ENCODE results near the gene C20orf204.

The C20orf204 gene

DNA sequence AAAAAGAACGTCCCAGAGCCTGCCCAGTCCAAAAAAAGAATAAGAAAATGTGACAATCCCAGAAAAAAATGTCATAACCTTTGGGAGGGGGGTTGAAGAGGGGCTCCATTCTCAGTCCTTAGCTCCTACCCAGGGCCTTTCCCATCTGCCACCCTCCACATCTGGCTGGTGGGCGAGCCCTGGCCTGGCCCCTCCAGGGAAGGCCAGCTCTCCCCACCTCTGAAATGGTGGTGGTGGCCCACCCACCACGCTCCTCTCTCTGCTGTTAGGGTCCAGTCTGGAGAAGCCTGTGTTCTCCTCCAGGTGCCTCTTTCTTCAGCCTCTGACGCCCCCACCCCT is 42.9 kb downstream of the C20orf204 start:
- Histone ChIP-seq H3K9ac (ENCODE audit: low read depth, low read length) (peak overlapping the region; percentile 88), H3K4me3 (ENCODE audit: low read length) (peak overlapping the region; percentile 90), H3K27me3 (ENCODE audit: control insufficient read depth, insufficient read depth, low read length) (peaks cover 9% of the 10 kb centered on the region), H3K9me3 (replicated peaks; ENCODE audit: low read length) (no peaks in the 10 kb centered on the region), H3K4me2 (ENCODE audit: low read length) (peak overlapping the region; percentile 97), H3K4me1 (ENCODE audit: control insufficient read depth, insufficient read depth, low read length) (peaks cover 35% of the 10 kb centered on the region), H3K36me3 (ENCODE audit: insufficient read depth, low read length) (no peaks in the 10 kb centered on the region)

DNA sequence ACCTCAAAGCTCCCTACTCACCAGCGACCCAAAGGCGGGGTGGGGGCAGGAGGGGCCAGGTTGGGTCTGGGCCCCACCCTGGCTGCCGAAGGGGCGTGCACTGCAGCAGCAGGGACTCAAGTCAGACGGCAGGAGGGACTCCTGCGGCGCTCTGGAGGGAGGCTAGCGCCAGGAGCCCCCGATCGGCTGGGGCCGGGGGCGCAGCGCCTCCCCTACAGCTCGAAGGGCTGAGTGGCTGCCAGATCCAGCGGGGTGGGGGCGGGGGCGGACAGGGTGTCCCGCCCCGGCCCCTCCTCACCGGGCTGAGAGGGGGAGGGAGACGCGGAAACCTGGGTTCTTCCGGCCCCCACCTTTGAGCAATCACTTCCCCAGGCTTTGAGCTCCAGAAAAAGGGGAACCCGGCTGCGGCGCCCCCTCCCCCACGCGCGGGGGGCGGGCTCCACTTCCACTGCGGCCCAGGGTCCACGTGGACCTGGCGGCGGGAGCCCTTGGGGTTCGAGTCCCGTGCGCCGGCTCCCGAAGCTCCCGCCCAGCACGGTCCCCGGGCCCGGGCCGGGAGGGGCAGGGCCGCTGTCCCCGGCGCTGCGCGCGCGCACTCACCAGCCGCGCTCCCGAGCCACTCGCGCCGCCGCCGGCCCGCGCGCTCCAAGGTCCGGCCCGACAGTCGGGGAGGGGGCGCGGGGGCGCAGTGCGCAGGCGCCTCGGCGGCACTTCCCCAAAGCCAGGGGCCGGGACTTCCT is 43.5 kb downstream of the C20orf204 start, which contains the start of gene RGS19:
TSS of gene RGS19 (minus strand) at position 246 of the 740 bp plus-strand sequence. CDS start 2,632 bp downstream, outside the sequence.
- Histone ChIP-seq H3K9ac (ENCODE audit: low read depth, low read length) (peak within 1 kb of the TSS; percentile 88), H3K4me2 (ENCODE audit: low read length) (peak within 1 kb of the TSS; percentile 97), H3K36me3 (ENCODE audit: insufficient read depth, low read length) (no peaks in the 10 kb centered on the region), H3K4me1 (ENCODE audit: control insufficient read depth, insufficient read depth, low read length) (peaks cover 37% of the 10 kb centered on the region), H3K9me3 (replicated peaks; ENCODE audit: low read length) (no peaks in the 10 kb centered on the region), H3K27me3 (ENCODE audit: control insufficient read depth, insufficient read depth, low read length) (peaks cover 15% of the 10 kb centered on the region), H3K4me3 (ENCODE audit: low read length) (peak within 1 kb of the TSS; percentile 90)

DNA sequence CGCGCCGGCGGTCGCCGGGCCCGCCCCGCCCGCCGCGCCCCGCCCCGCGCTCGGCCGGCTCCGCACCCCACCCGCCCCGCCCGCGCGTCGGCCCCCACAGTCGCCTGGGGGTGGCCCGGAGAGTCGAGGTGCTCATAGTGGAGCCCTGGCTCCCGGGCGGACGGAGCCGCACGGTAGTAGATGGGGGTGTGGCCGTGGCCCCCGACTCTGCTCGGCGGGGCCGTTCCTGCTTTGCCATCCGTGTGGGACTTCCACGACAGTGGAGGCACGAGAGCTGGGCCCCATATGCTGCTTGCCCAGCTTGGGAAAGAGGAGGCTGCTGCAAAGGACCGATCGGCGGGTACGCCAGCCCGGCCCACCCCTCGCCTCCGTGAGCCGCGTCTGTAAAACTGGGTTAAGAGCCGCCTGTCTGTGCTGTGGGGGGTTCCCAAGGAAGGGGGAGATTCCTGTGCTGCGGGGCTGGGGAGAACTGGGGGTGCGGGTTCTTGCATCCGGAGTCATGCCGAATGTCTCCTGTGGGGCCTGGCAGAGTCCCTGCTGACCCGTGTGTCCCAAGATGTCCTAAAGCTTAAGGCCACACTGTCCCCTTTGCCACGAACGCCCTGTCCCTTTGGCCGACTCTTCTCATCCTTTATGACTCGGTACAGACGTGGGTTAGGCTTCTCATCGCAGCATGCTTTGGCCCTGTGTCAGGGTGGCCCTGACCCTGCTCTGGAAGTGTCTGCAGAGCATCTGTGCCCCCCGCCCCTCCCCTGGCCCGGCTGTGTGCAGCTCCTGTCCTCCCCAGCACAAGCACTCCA is 44.2 kb downstream of the C20orf204 start, which contains the start of gene OPRL1:
TSS of gene OPRL1 (plus strand) at position 70 of the 800 bp plus-strand sequence. CDS start 12,639 bp downstream, outside the sequence.
- Histone ChIP-seq H3K36me3 (ENCODE audit: insufficient read depth, low read length) (no peaks in the 10 kb centered on the region), H3K27me3 (ENCODE audit: control insufficient read depth, insufficient read depth, low read length) (peaks cover 23% of the 10 kb centered on the region), H3K4me2 (ENCODE audit: low read length) (peak within 1 kb of the TSS; percentile 97), H3K9me3 (replicated peaks; ENCODE audit: low read length) (no peaks in the 10 kb centered on the region), H3K9ac (ENCODE audit: low read depth, low read length) (peak within 1 kb of the TSS; percentile 88), H3K4me3 (ENCODE audit: low read length) (peak within 1 kb of the TSS; percentile 90), H3K4me1 (ENCODE audit: control insufficient read depth, insufficient read depth, low read length) (peaks cover 37% of the 10 kb centered on the region)

DNA sequence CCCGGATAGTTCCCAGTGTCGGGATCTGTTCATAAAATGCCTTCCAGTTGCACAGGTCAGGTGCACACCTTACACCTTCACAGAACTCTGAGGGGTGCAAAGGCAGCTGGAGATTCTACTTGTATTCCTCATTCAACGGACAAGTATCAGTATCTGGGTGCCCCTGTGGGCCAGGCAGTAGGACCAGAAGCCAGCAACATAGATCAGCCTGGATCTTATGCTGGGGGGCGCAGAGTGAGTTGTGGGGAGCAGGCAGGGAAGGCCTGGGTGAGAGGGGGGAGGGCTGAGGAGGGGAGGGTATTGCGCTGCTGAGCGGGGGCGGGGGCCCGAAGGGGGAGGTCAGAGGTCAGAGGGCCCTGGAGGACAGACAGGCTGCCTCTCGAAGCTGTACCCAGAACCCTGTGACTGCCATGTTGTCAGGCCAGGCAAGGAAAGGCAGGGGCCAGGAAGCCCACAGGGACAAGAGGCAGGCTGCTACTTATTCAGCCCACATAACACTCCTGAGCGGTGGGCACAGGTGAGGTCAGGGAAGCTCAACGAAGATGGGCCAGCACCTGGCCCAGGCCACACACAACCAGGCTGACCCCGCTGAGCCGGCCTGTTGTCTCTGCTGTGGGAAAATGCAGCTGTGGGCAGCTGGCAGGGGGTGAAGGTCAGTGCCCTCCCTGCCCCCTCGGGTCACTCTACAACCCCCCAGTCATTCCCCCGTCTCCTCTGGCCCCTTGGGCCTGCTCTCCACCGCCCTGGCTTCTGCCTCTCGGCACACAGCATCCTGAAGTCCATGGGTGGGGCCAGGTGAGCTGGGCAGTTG is 45.0 kb downstream of the C20orf204 start:
- Histone ChIP-seq H3K9me3 (replicated peaks; ENCODE audit: low read length) (no peaks in the 10 kb centered on the region), H3K4me1 (ENCODE audit: control insufficient read depth, insufficient read depth, low read length) (peaks cover 37% of the 10 kb centered on the region), H3K36me3 (ENCODE audit: insufficient read depth, low read length) (no peaks in the 10 kb centered on the region), H3K9ac (ENCODE audit: low read depth, low read length) (no peak overlapping the region), H3K4me3 (ENCODE audit: low read length) (no peak overlapping the region), H3K4me2 (ENCODE audit: low read length) (peak overlapping the region; percentile 82), H3K27me3 (ENCODE audit: control insufficient read depth, insufficient read depth, low read length) (peaks cover 31% of the 10 kb centered on the region)

DNA sequence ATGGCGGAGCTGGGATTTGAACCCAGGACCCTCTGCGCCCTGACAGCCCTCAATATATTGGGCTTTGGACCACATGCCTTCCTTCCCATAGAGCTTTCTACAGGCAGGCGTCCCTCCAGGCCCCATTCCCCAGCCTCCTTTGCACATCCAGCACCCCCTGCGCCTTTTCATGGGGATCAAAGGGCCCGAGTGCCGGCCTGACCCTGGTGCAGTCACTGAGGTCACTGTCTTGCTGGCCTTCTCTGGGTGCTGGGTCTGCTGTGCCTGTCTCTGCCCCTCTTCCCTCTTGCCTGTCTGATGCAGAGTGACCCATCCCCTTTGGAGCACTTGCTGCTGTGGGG is 45.6 kb downstream of the C20orf204 start:
- H3K27me3 ChIP-seq (ENCODE audit: control insufficient read depth, insufficient read depth, low read length) = peaks cover 35% of the 10 kb centered on the region
- H3K4me1 ChIP-seq (ENCODE audit: control insufficient read depth, insufficient read depth, low read length) = peaks cover 37% of the 10 kb centered on the region
- no peak overlapping the region for H3K4me3 ChIP-seq (ENCODE audit: low read length)
- no peaks in the 10 kb centered on the region for H3K9me3 ChIP-seq (replicated peaks; ENCODE audit: low read length)
- no peak overlapping the region for H3K4me2 ChIP-seq (ENCODE audit: low read length)
- no peak overlapping the region for H3K9ac ChIP-seq (ENCODE audit: low read depth, low read length)
- no peaks in the 10 kb centered on the region for H3K36me3 ChIP-seq (ENCODE audit: insufficient read depth, low read length)

DNA sequence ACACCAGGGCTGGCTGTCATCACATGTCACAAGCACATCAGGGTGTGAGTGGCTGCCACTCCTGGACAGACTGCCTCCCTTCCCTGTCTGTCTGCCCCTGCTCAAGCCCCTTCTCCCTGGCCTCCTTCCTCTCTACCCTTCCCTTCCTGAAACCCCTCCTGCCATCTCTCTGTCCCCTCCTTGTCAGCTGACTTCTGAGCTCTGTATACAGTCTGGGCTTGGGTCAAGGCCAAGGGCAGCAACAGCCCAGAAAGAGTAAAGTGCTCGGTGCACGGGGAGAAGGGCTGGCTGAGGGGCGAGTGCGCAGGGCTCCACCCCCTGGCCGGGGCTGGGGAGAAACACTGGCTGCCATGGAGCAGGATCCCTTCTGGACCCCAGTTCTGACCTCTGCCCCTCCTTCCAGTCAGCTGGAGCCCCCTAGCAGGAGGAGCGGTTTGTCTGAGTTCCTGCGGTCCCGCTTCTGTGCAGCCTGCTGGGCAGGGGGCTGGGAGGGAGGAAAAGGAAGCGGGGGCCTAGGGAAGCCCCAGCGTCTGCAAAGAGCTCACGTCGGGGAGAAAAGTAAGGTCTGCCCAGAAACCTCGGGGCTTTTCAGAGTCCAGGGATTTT is 46.2 kb downstream of the C20orf204 start:
- Histone ChIP-seq H3K4me1 (ENCODE audit: control insufficient read depth, insufficient read depth, low read length) (peaks cover 37% of the 10 kb centered on the region), H3K36me3 (ENCODE audit: insufficient read depth, low read length) (no peaks in the 10 kb centered on the region), H3K27me3 (ENCODE audit: control insufficient read depth, insufficient read depth, low read length) (peaks cover 38% of the 10 kb centered on the region)

DNA sequence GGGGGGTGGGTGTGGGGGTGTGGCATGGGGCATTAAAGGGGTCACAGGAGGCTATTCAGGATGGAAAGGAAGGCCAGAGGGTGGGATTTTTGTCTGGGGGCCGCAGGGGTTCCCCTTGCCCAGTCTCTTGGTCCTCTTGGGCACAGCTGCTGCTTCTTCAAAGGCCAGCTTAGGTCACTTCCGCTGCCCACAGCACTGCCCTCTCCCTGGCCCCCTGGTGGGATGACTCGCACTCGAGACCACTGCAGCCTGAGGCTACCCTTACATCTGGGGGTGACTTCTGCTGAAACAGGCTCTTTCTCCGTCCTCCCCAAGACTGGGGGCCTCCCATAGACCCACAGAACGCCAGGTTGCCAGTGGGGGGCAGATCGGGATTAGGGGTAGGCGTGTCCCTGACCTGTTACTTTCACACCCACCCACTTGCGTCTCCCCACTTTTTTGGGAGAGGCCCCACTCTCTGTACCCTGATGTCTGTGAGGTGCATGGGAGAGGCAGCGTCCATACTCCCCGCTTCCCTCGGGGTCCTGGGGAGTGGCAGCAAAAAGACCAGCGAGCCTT is 46.9 kb downstream of the C20orf204 start:
- Histone ChIP-seq H3K9ac (ENCODE audit: low read depth, low read length) (no peak overlapping the region), H3K36me3 (ENCODE audit: insufficient read depth, low read length) (no peaks in the 10 kb centered on the region), H3K4me3 (ENCODE audit: low read length) (peak overlapping the region; percentile 59), H3K27me3 (ENCODE audit: control insufficient read depth, insufficient read depth, low read length) (peaks cover 38% of the 10 kb centered on the region), H3K9me3 (replicated peaks; ENCODE audit: low read length) (no peaks in the 10 kb centered on the region), H3K4me2 (ENCODE audit: low read length) (peak overlapping the region; percentile 86), H3K4me1 (ENCODE audit: control insufficient read depth, insufficient read depth, low read length) (peaks cover 32% of the 10 kb centered on the region)

More for the DNA sequence above, 46.2 kb downstream of the C20orf204 start:
- Histone ChIP-seq H3K9ac (ENCODE audit: low read depth, low read length) (no peak overlapping the region), H3K4me3 (ENCODE audit: low read length) (no peak overlapping the region), H3K9me3 (replicated peaks; ENCODE audit: low read length) (no peaks in the 10 kb centered on the region), H3K4me2 (ENCODE audit: low read length) (no peak overlapping the region)

DNA sequence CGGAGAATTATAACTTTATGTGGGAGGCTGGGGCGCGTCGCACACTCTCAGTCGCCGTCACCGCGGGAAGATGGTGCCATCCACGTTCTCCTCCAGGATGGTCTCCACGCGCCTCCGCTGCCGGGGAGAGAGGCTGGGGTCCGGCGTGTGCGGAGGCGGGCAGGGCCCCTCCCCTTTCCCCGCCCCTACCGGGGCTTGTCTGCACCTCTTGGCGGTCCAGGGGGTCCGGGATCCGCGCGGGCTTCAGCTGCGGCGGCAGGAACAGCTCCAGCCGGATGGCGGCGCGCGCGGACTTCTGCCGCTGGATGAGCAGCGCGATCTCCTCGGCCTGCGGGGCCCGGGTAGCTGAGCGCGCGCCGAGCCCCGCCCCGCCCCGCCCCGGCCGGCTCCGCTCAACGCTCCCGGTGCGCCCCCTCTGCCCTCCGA is 47.4 kb downstream of the C20orf204 start:
- Histone ChIP-seq H3K27me3 (ENCODE audit: control insufficient read depth, insufficient read depth, low read length) (peaks cover 42% of the 10 kb centered on the region), H3K4me2 (ENCODE audit: low read length) (peak overlapping the region; percentile 86), H3K9me3 (replicated peaks; ENCODE audit: low read length) (no peaks in the 10 kb centered on the region), H3K4me3 (ENCODE audit: low read length) (peak overlapping the region; percentile 67), H3K4me1 (ENCODE audit: control insufficient read depth, insufficient read depth, low read length) (peaks cover 27% of the 10 kb centered on the region), H3K9ac (ENCODE audit: low read depth, low read length) (no peak overlapping the region), H3K36me3 (ENCODE audit: insufficient read depth, low read length) (no peaks in the 10 kb centered on the region)

DNA sequence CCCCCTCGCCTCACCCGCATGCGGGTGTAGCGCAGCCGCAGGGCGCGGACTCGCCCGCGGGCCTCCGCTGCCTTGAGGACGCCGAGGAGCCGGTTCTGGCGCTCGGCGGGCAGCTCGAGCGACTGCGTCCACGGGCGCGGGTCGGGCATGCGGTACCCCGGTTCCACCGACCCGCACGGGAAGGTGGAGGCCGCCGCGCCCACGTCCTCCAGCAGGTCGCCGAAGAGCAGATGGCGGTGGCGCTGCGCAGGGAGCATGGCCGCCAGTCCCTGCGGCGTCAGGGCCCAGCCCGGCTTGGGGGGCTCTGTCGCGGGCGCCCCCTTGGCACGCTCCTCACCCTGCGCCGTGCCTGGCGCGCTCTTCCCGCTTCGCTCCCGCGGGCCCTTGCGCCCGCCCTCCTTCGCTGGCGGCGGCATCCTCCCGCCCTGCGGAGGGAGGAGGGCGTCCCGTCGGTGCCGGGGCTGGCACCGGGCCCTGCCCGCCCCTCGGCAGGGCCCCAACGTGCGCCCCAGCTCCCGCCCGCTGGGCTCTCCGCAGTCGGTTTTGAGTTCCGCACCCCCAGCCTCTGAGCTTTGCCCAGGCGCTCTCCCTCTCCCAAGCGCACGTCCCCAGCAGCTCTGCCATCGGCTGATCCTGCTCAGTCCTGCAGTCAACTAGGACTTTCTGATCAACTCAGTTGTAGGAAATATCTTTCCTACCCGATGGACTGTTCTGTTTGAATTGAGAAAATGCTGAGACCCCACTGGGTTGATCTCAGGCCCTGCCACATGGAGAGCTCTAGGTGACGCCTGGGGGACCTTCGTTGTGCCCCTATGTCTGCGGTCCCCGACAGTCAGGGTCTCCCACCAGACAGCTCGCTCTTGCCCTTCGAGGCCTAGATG is 48.1 kb downstream of the C20orf204 start, which contains the start of gene LKAAEAR1:
TSS of gene LKAAEAR1 (minus strand) at position 595 of the 881 bp plus-strand sequence. CDS start at position 416, 179 bp downstream.
- H3K4me1 ChIP-seq (ENCODE audit: control insufficient read depth, insufficient read depth, low read length) = peaks cover 21% of the 10 kb centered on the region
- H3K27me3 ChIP-seq (ENCODE audit: control insufficient read depth, insufficient read depth, low read length) = peaks cover 47% of the 10 kb centered on the region
- H3K4me3 ChIP-seq (ENCODE audit: low read length) = peak within 1 kb of the TSS; percentile 67

DNA sequence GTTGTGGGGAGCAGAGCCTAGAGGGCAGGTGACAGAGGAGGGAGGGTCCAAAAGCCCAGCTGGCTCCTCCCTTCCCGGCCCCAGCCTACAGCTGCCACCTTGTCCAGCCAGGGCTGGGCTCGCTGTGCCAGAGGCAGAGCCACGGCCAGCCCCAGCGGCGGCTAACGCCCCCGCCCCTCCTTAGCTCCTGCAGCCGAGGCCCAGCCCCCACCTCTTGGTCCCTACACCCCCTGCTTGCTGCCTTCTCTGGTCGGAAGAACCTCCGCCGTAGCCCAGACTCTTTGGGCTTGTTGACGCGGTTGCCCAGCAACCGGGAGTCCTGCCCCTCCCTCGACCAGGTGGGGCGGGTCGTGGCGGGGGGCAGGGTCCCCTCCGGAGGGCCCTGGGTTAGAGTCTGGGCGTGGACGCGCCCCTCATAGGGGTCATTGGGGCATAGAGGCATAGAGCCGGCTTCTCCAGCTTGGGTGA is 48.7 kb downstream of the C20orf204 start:
- no peaks in the 10 kb centered on the region for H3K9me3 ChIP-seq (replicated peaks; ENCODE audit: low read length)
- no peaks in the 10 kb centered on the region for H3K36me3 ChIP-seq (ENCODE audit: insufficient read depth, low read length)
- peaks cover 19% of the 10 kb centered on the region for H3K4me1 ChIP-seq (ENCODE audit: control insufficient read depth, insufficient read depth, low read length)
- no peak overlapping the region for H3K9ac ChIP-seq (ENCODE audit: low read depth, low read length)
- H3K4me3 ChIP-seq (ENCODE audit: low read length) = no peak overlapping the region
- no peak overlapping the region for H3K4me2 ChIP-seq (ENCODE audit: low read length)
- peaks cover 54% of the 10 kb centered on the region for H3K27me3 ChIP-seq (ENCODE audit: control insufficient read depth, insufficient read depth, low read length)

More for the DNA sequence above, 48.1 kb downstream of the C20orf204 start, which contains the start of gene LKAAEAR1:
- H3K4me2 ChIP-seq (ENCODE audit: low read length) = peak within 1 kb of the TSS; percentile 86
- no peaks in the 10 kb centered on the region for H3K36me3 ChIP-seq (ENCODE audit: insufficient read depth, low read length)
- H3K9me3 ChIP-seq (replicated peaks; ENCODE audit: low read length) = no peaks in the 10 kb centered on the region
- no peak within 1 kb of the TSS for H3K9ac ChIP-seq (ENCODE audit: low read depth, low read length)

Measured in skeletal muscle satellite cell (primary cell).